Endothelial cell of umbilical vein (primary cell): ENCODE data around the gene PATL1. TPM values are rescaled to one million over a fixed set of nuclear protein-coding genes. Genes with fewer than 3 reads are reported as not detected.

ENCODE experiments used
- BruUV-seq: library from RNA; stranded (reverse); fragments of 400-500 nt; replicated peaks from 2 replicates; lab custom pipeline; 2021; lab: Mats Ljungman, UMichigan
- CTCF ChIA-PET: fragments of 300-600, 350-600 bp; sonication (Branson Sonifier 250); formaldehyde crosslinking; loops from one replicate; lab custom pipeline; 2021; ENCODE audit warnings: antibody characterized with exemption, inconsistent platforms; lab: Charles Lee
- POLR2A ChIA-PET: fragments of 300-600, 350-600 bp; sonication (Branson Sonifier 250); formaldehyde crosslinking; loops from one replicate; lab custom pipeline; 2021; ENCODE audit warnings: antibody characterized with exemption, inconsistent platforms; lab: Charles Lee
- DNase-seq: peaks from one replicate; pipeline ENCODE4 v3.0.0-alpha.2; 2011; ENCODE audit warnings: low read depth, low spot score
- FAIRE-seq: peaks from 2 replicates; lab custom pipeline; 2011; peaks lifted over from hg19 to GRCh38; lab: Jason Lieb, UNC
- H2AFZ ChIP-seq: 2 replicates; pipeline ENCODE4 v1.6.0; 2012; ENCODE audit warnings: low read depth, low read length, control low read depth, inconsistent platforms
- H3K27ac ChIP-seq: 2 replicates; pipeline ENCODE4 v1.5.1; 2011; ENCODE audit warnings: low read depth, mild to moderate bottlenecking, control low read depth, low read length, moderate library complexity; ENCODE audit not compliant: insufficient read depth
- H3K27me3 ChIP-seq, 2 experiments: 2 replicates each; pipeline versions ENCODE4 v1.6.0 to v1.6.1; 2011; ENCODE audit warnings: low read length in 2 of 2, mixed read lengths in 1 of 2; ENCODE audit not compliant: control insufficient read depth in 2 of 2, insufficient read depth in 2 of 2
- H3K36me3 ChIP-seq, 2 experiments: 2 replicates in 1 of 2; 3 replicates in 1 of 2; pipeline ENCODE4 v1.5.1; 2011; ENCODE audit warnings: low read length in 2 of 2, mild to moderate bottlenecking in 1 of 2, moderate library complexity in 1 of 2; ENCODE audit not compliant: control insufficient read depth in 2 of 2, insufficient read depth in 2 of 2; ENCODE audit errors: extremely low read depth in 1 of 2
- H3K4me1 ChIP-seq: 3 replicates; pipeline ENCODE4 v1.5.1; 2011; ENCODE audit warnings: mild to moderate bottlenecking, low read length; ENCODE audit not compliant: control insufficient read depth, insufficient read depth; ENCODE audit errors: extremely low read depth
- H3K4me2 ChIP-seq: 2 replicates; pipeline ENCODE4 v1.6.1; 2011; ENCODE audit warnings: low read length, control low read depth, mixed read lengths; ENCODE audit not compliant: insufficient read depth
- H3K4me3 ChIP-seq, 3 experiments: fragments of 200-600 bp in 1 of 3; sonication (generic), shearing (Covaris generic) in 1 of 3; replicated peaks in 1 of 3; 2 replicates each; pipeline ENCODE4 v1.5.1; 2011 to 2016; ENCODE audit warnings: control low read depth in 3 of 3, low read length in 3 of 3, mild to moderate bottlenecking in 2 of 3, inconsistent platforms in 1 of 3, low read depth in 1 of 3, moderate library complexity in 1 of 3; ENCODE audit not compliant: insufficient read depth in 1 of 3
- H3K79me2 ChIP-seq: 2 replicates; pipeline ENCODE4 v1.6.0; 2012; ENCODE audit warnings: low read length, inconsistent platforms; ENCODE audit not compliant: control insufficient read depth, insufficient read depth
- H3K9ac ChIP-seq: replicated peaks from 2 replicates; pipeline ENCODE3; 2011; ENCODE audit warnings: low read length, control low read depth; ENCODE audit not compliant: insufficient read depth; ENCODE audit errors: extremely low read depth
- H3K9me1 ChIP-seq: replicated peaks from 3 replicates; pipeline ENCODE4 v1.6.0; 2011; ENCODE audit warnings: mild to moderate bottlenecking, low read length; ENCODE audit not compliant: control insufficient read depth, insufficient read depth; ENCODE audit errors: extremely low read depth
- H3K9me3 ChIP-seq: replicated peaks from 2 replicates; pipeline ENCODE4 v1.5.1; 2012; ENCODE audit warnings: low read length, inconsistent platforms; ENCODE audit not compliant: control insufficient read depth, insufficient read depth
- H4K20me1 ChIP-seq: replicated peaks from 2 replicates; pipeline ENCODE3; 2011; ENCODE audit warnings: mild to moderate bottlenecking, low read length; ENCODE audit not compliant: control insufficient read depth, insufficient read depth; ENCODE audit errors: extremely low read depth
- CTCF ChIP-seq, 2 donors: IDR thresholded peaks; 1 replicate in 1 of 2; 2 replicates in 1 of 2; pipeline ENCODE4 v1.5.1; 2011; ENCODE audit warnings: low read length in 2 of 2, mild to moderate bottlenecking in 2 of 2, moderate library complexity in 2 of 2, control low read depth in 1 of 2, inconsistent platforms in 1 of 2, low read depth in 1 of 2; ENCODE audit not compliant: insufficient read depth in 1 of 2; ENCODE audit errors: extremely low read depth in 1 of 2
- FOS ChIP-seq: IDR thresholded peaks from 2 replicates; pipeline ENCODE4 v1.6.1; 2011; ENCODE audit warnings: mild to moderate bottlenecking, low read length, moderate library complexity, borderline replicate concordance; ENCODE audit not compliant: insufficient read depth
- GATA2 ChIP-seq: IDR thresholded peaks from 2 replicates; pipeline ENCODE4 v1.7.0; 2011; ENCODE audit warnings: low read depth, mild to moderate bottlenecking, moderate library complexity, mixed read lengths, low read length; ENCODE audit not compliant: insufficient read length, insufficient read depth
- JUN ChIP-seq: IDR thresholded peaks from 2 replicates; pipeline ENCODE4 v1.6.1; 2011; ENCODE audit warnings: borderline replicate concordance, low read depth; ENCODE audit not compliant: insufficient read length, insufficient read depth
- MAX ChIP-seq: IDR thresholded peaks from 2 replicates; pipeline ENCODE4 v1.6.1; 2011; ENCODE audit not compliant: insufficient read depth, insufficient read length
- MYC ChIP-seq: IDR thresholded peaks from one replicate; pipeline ENCODE4 v1.6.1; 2011; ENCODE audit warnings: mild to moderate bottlenecking, low read depth, low read length
- POLR2A ChIP-seq: IDR thresholded peaks from 2 replicates; pipeline ENCODE4 v1.6.1; 2012; ENCODE audit warnings: low read depth, mild to moderate bottlenecking, control low read depth, low read length
- dilution Hi-C: fragments of 300-500 bp; cut with MboI; formaldehyde crosslinking; loops from one replicate; pipeline ENCODE4 v1.15.0; 2019; ENCODE audit warnings: low sequenced_read_pairs; ENCODE audit not compliant: extremely low pct_ligation_motif_present
- intact Hi-C: fragments of 100-400 bp; cut with micrococcal nuclease; formaldehyde crosslinking; loops from one replicate; pipeline ENCODE4 v1.10.0; 2022
- polyA plus RNA-seq, 4 experiments: library from polyadenylated mRNA; depleted of rRNA in 3 of 4; stranded (reverse) in 3 of 4; unstranded in 1 of 4; fragments of >200 nt; gene quantifications; 2 replicates each; pipeline versions ENCODE4 v1.2.1 to v1.2.3, GENCODE V29; 2011 to 2012; ENCODE audit warnings: missing spikeins in 1 of 4
- total RNA-seq: library from RNA; stranded (reverse); gene quantifications from 2 replicates; pipeline ENCODE4 v1.2.3, GENCODE V29; 2021

Gene PATL1
- total and polyA plus RNA-seq, 2 donors (not counting 3 experiments of a cell fraction or from before 2014, with no cell fraction given): 33.7 to 38.8 TPM

- no peaks in the 10 kb centered on the region for H3K9me1 ChIP-seq
- intact Hi-C loops: no loop called here
- no peak overlapping the region for H3K27ac ChIP-seq
- no peaks in the 10 kb centered on the region for H3K79me2 ChIP-seq
- DNase-seq: no peak
- no peak for TF ChIP-seq FOS
- TF ChIP-seq MAX: no peak
- no peak for TF ChIP-seq GATA2
- no peak for TF ChIP-seq CTCF (IDR thresholded peaks at IDR 0.05; ENCODE audit: extremely low read depth in 1 of 2, insufficient read depth in 1 of 2, low read depth in 1 of 2, low read length in 2 of 2)
- TF ChIP-seq MYC: no peak
- TF ChIP-seq POLR2A: no peak
- CTCF ChIA-PET: interaction anchor here (1.6 kb wide), 1 partner anchor 123 kb away, joined by 5 read pairs; no protein-coding TSS in a partner anchor
- H3K27me3 ChIP-seq: no peaks in the 10 kb centered on the region
- dilution Hi-C loops: no loop called here
- H4K20me1 ChIP-seq: no peaks in the 10 kb centered on the region
- H3K4me3 ChIP-seq: no peak overlapping the region
- H3K9me3 ChIP-seq: no peaks in the 10 kb centered on the region
- no peaks in the 10 kb centered on the region for H3K36me3 ChIP-seq
- H3K9ac ChIP-seq: no peak overlapping the region
- FAIRE-seq: no peak
- no peak overlapping the region for H3K4me2 ChIP-seq
- no peak overlapping the region for H2AFZ ChIP-seq
- POLR2A ChIA-PET: no interaction called here
- no TSS peak for BruUV-seq
- H3K4me1 ChIP-seq: no peaks in the 10 kb centered on the region
Measured at GRCh38 chr11:59679347-59679746, 10.5 kb upstream of the PATL1 start.

GRCh38 chr11:59678813-59679165 lies 10.0 kb upstream of the PATL1 start:
- Histone ChIP-seq H3K36me3 (no peaks in the 10 kb centered on the region), H4K20me1 (no peaks in the 10 kb centered on the region), H3K9ac (no peak overlapping the region), H3K79me2 (no peaks in the 10 kb centered on the region), H3K27ac (no peak overlapping the region), H2AFZ (no peak overlapping the region), H3K9me3 (no peaks in the 10 kb centered on the region), H3K4me1 (no peaks in the 10 kb centered on the region), H3K27me3 (no peaks in the 10 kb centered on the region), H3K9me1 (no peaks in the 10 kb centered on the region), H3K4me3 (no peak overlapping the region), H3K4me2 (no peak overlapping the region)
- dilution Hi-C loops: no loop called here
- BruUV-seq: no TSS peak
- FAIRE-seq (no peak), DNase-seq (no peak)
- ChIA-PET POLR2A (no interaction called here), CTCF (interaction anchor here (1.6 to 2.0 kb wide), 2 partner anchors 123 to 507 kb away, joined by 5 to 7 read pairs; partner anchors contain the start of gene DTX4)
- TF ChIP-seq JUN (no peak), MAX (no peak)
- intact Hi-C loops: no loop called here
